Liver (tissue), 9 donors: ENCODE data around the gene LMNTD2. TPM values are rescaled to one million over a fixed set of nuclear protein-coding genes. Genes with fewer than 3 reads are reported as not detected.

Experiments
- DNase-seq: peaks from one replicate; pipeline ENCODE4 v3.0.0-alpha.2; 2017; ENCODE audit warnings: low spot score
- H3K27ac ChIP-seq, 2 donors: one replicate each; pipeline ENCODE4 v1.7.0; 2013; ENCODE audit warnings: inconsistent platforms in 2 of 2, low read length in 2 of 2, control low read depth in 1 of 2, low read depth in 1 of 2, mild to moderate bottlenecking in 1 of 2
- H3K27me3 ChIP-seq, 4 donors: one replicate each; pipeline versions ENCODE4 v1.6.1 to v1.7.0; 2013; ENCODE audit warnings: low read length in 3 of 4, inconsistent platforms in 1 of 4, mild to moderate bottlenecking in 1 of 4, moderate library complexity in 1 of 4; ENCODE audit not compliant: control insufficient read depth in 4 of 4, insufficient read depth in 4 of 4
- H3K36me3 ChIP-seq, 4 donors: one replicate each; pipeline versions ENCODE4 v1.6.1 to v1.7.0; 2013; ENCODE audit warnings: low read length in 3 of 4, mild to moderate bottlenecking in 3 of 4, low read depth in 1 of 4, moderate library complexity in 1 of 4; ENCODE audit not compliant: control insufficient read depth in 4 of 4, insufficient read depth in 3 of 4
- H3K4me1 ChIP-seq, 4 donors: one replicate each; pipeline versions ENCODE4 v1.6.1 to v1.7.0; 2013; ENCODE audit warnings: low read length in 3 of 4, mild to moderate bottlenecking in 3 of 4, moderate library complexity in 1 of 4; ENCODE audit not compliant: control insufficient read depth in 4 of 4, insufficient read depth in 4 of 4
- H3K4me3 ChIP-seq, 3 donors: one replicate each; pipeline versions ENCODE4 v1.6.1 to v1.7.0; 2013; ENCODE audit warnings: low read length in 3 of 3, control low read depth in 1 of 3, low read depth in 1 of 3, mild to moderate bottlenecking in 1 of 3
- H3K9ac ChIP-seq, 2 donors: one replicate each; pipeline ENCODE4 v1.7.0; 2013; ENCODE audit warnings: low read length in 2 of 2, mild to moderate bottlenecking in 2 of 2, moderate library complexity in 2 of 2, control low read depth in 1 of 2, low read depth in 1 of 2
- H3K9me3 ChIP-seq, 4 donors: one replicate each; pipeline versions ENCODE4 v1.6.1 to v1.7.0; 2013; ENCODE audit warnings: low read length in 3 of 4; ENCODE audit not compliant: control insufficient read depth in 4 of 4
- ATF3 ChIP-seq: IDR thresholded peaks from 2 replicates; pipeline ENCODE4 v1.6.1; 2016; ENCODE audit warnings: antibody characterized with exemption
- EGR1 ChIP-seq, 2 donors: IDR thresholded peaks; 2 replicates each; pipeline ENCODE4 v1.6.1; 2016 to 2018; ENCODE audit warnings: antibody characterized with exemption in 2 of 2, low read depth in 2 of 2
- FOXA1 ChIP-seq: IDR thresholded peaks from 2 replicates; pipeline ENCODE4 v1.6.1; 2016; ENCODE audit warnings: antibody characterized with exemption
- FOXA2 ChIP-seq: IDR thresholded peaks from 2 replicates; pipeline ENCODE4 v1.6.1; 2016; ENCODE audit warnings: antibody characterized with exemption
- GABPA ChIP-seq, 2 donors: IDR thresholded peaks in 1 of 2; conservative IDR thresholded peaks in 1 of 2; 2 replicates each; pipeline ENCODE4 v1.6.1; 2016; ENCODE audit warnings: antibody characterized with exemption in 2 of 2, mild to moderate bottlenecking in 1 of 2, moderate library complexity in 1 of 2
- JUND ChIP-seq, 2 donors: IDR thresholded peaks; 2 replicates each; pipeline ENCODE4 v1.6.1; 2016; ENCODE audit warnings: antibody characterized with exemption in 2 of 2
- NR2F2 ChIP-seq: IDR thresholded peaks from 2 replicates; pipeline ENCODE4 v1.6.1; 2016; ENCODE audit warnings: antibody characterized with exemption
- RAD21 ChIP-seq, 2 donors: IDR thresholded peaks; 2 replicates each; pipeline ENCODE4 v1.6.1; 2016; ENCODE audit warnings: antibody characterized with exemption in 2 of 2, mild to moderate bottlenecking in 2 of 2
- RXRA ChIP-seq, 2 donors: IDR thresholded peaks; 2 replicates each; pipeline ENCODE4 v1.6.1; 2017 to 2018; ENCODE audit warnings: antibody characterized with exemption in 2 of 2, mild to moderate bottlenecking in 1 of 2
- SP1 ChIP-seq: IDR thresholded peaks from 2 replicates; pipeline ENCODE4 v1.6.1; 2018; ENCODE audit warnings: antibody characterized with exemption, mild to moderate bottlenecking
- TAF1 ChIP-seq: conservative IDR thresholded peaks from 2 replicates; pipeline ENCODE4 v1.6.1; 2016; ENCODE audit warnings: antibody characterized with exemption, mild to moderate bottlenecking
- YY1 ChIP-seq: IDR thresholded peaks from 2 replicates; pipeline ENCODE4 v1.6.1; 2016; ENCODE audit warnings: antibody characterized with exemption, mild to moderate bottlenecking
- WGBS: extraction: QIAGEN DNeasy Blood & Tissue Kit; methylation state at CpG from one replicate; pipeline ENCODE4 v1.1.7; 2013; 5-methylcytosine and 5-hydroxymethylcytosine counted together
- polyA plus RNA-seq, 2 donors: library from polyadenylated mRNA; stranded (reverse) in 1 of 2; unstranded in 1 of 2; fragments of 200-250 nt in 1 of 2; fragments of >200 nt in 1 of 2; fragmentation: Nextera tagmentation in 1 of 2; extraction: Ambion mirVana in 1 of 2; gene quantifications; one replicate each; pipeline versions ENCODE4 v1.2.1 to v1.2.3, GENCODE V29; 2013 to 2015
- total RNA-seq, 2 donors: library from RNA; depleted of rRNA; stranded (reverse); fragments of >200 nt; gene quantifications; one replicate each; pipeline ENCODE4 v1.2.3, GENCODE V29; 2014
- TF ChIP-seq, protein P1 (sequence below): IDR thresholded peaks from 2 replicates; pipeline ENCODE4 v1.6.1; 2016; ENCODE audit warnings: antibody characterized with exemption
- TF ChIP-seq, protein P2 (sequence below): fragments of 150-350 bp; IDR thresholded peaks from 2 replicates; pipeline ENCODE4 v1.5.1; 2017; ENCODE audit warnings: improper control_type of control experiment, low read depth, low read length; ENCODE audit not compliant: missing input control
- TF ChIP-seq, protein P3 (sequence below): IDR thresholded peaks from 2 replicates; pipeline ENCODE4 v1.6.1; 2016; ENCODE audit warnings: antibody characterized with exemption, mild to moderate bottlenecking
- TF ChIP-seq, protein P4 (sequence below): IDR thresholded peaks from 2 replicates; pipeline ENCODE4 v1.6.1; 2016; ENCODE audit warnings: antibody characterized with exemption
- donor health status: healthy.
- donor health status: healthy.
- donor health status: healthy.
- donor health status: healthy.
- donor health status: healthy.

Gene LMNTD2
- total and polyA plus RNA-seq, 4 donors: 1.2 to 4.6 (median 2.3) TPM

DNA sequence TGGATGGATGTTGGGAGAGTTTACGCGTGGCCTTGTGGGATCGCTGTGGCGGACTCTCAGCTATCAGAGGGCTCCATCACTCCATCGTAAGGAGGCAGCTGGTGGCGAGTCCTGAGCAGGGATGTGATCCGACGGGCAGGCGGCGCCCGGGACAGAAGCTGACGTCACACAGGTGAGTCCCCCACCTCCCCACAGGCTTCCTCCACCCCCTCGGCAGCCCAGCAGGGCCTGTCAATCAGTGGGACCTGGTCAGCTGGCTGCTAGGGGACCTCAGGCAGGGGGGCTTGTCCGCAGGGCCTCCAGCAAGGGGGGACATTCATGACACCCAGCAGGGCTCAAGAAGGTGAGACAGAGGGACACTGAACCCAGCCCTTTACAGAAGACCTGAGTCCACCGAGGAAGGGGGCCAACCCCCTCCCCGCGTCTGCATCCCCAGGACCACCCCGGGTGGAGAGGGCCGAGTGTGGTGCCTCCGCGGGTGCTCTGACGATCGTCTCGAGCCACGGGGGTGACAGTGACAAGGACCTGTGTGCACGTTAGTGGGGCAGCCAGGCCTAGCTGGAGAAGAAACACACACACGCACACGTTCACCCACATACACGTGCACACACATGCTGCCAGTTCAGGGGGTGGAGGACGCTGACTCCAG, 32.2 kb downstream of the LMNTD2 start:
- Histone ChIP-seq H3K4me3 (no peak overlapping the region), H3K4me1 (no peaks in the 10 kb centered on the region), H3K27ac (no peak overlapping the region), H3K9ac (no peak overlapping the region), H3K27me3 (no peaks in the 10 kb centered on the region), H3K36me3 (peaks cover 0 to 11% (median 5%) of the 10 kb centered on the region in 4 donors), H3K9me3 (no peaks in the 10 kb centered on the region)
- WGBS: 91% methylated on average over 30 of the region's 30 CpGs
- TF ChIP-seq FOXA1 (no peak), TAF1 (no peak)
- TF ChIP-seq, protein P1, sequence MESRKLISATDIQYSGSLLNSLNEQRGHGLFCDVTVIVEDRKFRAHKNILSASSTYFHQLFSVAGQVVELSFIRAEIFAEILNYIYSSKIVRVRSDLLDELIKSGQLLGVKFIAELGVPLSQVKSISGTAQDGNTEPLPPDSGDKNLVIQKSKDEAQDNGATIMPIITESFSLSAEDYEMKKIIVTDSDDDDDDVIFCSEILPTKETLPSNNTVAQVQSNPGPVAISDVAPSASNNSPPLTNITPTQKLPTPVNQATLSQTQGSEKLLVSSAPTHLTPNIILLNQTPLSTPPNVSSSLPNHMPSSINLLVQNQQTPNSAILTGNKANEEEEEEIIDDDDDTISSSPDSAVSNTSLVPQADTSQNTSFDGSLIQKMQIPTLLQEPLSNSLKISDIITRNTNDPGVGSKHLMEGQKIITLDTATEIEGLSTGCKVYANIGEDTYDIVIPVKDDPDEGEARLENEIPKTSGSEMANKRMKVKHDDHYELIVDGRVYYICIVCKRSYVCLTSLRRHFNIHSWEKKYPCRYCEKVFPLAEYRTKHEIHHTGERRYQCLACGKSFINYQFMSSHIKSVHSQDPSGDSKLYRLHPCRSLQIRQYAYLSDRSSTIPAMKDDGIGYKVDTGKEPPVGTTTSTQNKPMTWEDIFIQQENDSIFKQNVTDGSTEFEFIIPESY: no peak
- DNase-seq: no peak

- DNase-seq: peak; percentile 29
- TF ChIP-seq NR2F2: no peak
- TF ChIP-seq SP1: no peak
- TF ChIP-seq, protein P2, sequence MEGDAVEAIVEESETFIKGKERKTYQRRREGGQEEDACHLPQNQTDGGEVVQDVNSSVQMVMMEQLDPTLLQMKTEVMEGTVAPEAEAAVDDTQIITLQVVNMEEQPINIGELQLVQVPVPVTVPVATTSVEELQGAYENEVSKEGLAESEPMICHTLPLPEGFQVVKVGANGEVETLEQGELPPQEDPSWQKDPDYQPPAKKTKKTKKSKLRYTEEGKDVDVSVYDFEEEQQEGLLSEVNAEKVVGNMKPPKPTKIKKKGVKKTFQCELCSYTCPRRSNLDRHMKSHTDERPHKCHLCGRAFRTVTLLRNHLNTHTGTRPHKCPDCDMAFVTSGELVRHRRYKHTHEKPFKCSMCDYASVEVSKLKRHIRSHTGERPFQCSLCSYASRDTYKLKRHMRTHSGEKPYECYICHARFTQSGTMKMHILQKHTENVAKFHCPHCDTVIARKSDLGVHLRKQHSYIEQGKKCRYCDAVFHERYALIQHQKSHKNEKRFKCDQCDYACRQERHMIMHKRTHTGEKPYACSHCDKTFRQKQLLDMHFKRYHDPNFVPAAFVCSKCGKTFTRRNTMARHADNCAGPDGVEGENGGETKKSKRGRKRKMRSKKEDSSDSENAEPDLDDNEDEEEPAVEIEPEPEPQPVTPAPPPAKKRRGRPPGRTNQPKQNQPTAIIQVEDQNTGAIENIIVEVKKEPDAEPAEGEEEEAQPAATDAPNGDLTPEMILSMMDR: no peak
- TF ChIP-seq, protein P3, sequence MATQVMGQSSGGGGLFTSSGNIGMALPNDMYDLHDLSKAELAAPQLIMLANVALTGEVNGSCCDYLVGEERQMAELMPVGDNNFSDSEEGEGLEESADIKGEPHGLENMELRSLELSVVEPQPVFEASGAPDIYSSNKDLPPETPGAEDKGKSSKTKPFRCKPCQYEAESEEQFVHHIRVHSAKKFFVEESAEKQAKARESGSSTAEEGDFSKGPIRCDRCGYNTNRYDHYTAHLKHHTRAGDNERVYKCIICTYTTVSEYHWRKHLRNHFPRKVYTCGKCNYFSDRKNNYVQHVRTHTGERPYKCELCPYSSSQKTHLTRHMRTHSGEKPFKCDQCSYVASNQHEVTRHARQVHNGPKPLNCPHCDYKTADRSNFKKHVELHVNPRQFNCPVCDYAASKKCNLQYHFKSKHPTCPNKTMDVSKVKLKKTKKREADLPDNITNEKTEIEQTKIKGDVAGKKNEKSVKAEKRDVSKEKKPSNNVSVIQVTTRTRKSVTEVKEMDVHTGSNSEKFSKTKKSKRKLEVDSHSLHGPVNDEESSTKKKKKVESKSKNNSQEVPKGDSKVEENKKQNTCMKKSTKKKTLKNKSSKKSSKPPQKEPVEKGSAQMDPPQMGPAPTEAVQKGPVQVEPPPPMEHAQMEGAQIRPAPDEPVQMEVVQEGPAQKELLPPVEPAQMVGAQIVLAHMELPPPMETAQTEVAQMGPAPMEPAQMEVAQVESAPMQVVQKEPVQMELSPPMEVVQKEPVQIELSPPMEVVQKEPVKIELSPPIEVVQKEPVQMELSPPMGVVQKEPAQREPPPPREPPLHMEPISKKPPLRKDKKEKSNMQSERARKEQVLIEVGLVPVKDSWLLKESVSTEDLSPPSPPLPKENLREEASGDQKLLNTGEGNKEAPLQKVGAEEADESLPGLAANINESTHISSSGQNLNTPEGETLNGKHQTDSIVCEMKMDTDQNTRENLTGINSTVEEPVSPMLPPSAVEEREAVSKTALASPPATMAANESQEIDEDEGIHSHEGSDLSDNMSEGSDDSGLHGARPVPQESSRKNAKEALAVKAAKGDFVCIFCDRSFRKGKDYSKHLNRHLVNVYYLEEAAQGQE: no peak
- TF ChIP-seq RAD21 (IDR thresholded peaks at IDR 0.05): no peak
- TF ChIP-seq, protein P4, sequence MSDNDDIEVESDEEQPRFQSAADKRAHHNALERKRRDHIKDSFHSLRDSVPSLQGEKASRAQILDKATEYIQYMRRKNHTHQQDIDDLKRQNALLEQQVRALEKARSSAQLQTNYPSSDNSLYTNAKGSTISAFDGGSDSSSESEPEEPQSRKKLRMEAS: no peak
- TF ChIP-seq FOXA2: no peak
- TF ChIP-seq JUND (IDR thresholded peaks at IDR 0.05): no peak
- no peak for TF ChIP-seq GABPA (IDR thresholded peaks at IDR 0.05 in 1 of 2, conservative IDR thresholded peaks at IDR 0.05 in 1 of 2)
- TF ChIP-seq ATF3: no peak
- no peak for TF ChIP-seq FOXA1
- no peak for TF ChIP-seq YY1
- TF ChIP-seq RXRA (IDR thresholded peaks at IDR 0.05): no peak
- TF ChIP-seq EGR1 (IDR thresholded peaks at IDR 0.05; ENCODE audit: low read depth in 2 of 2): no peak
- TF ChIP-seq TAF1: no peak
- TF ChIP-seq, protein P1: no peak
- Histone ChIP-seq H3K9ac (no peak overlapping the region), H3K9me3 (no peaks in the 10 kb centered on the region), H3K36me3 (no peaks in the 10 kb centered on the region), H3K27ac (no peak overlapping the region), H3K4me1 (no peaks in the 10 kb centered on the region), H3K27me3 (no peaks in the 10 kb centered on the region), H3K4me3 (no peak overlapping the region)
- WGBS: 87% methylated on average over 17 of the region's 17 CpGs
Observed at GRCh38 chr11:526192-526591, 34.3 kb downstream of the LMNTD2 start.
